NCI-H1048 (cell line): ENCODE measurements around the gene ZFHX2.

Source experiments
- DNase-seq: peaks from one replicate; lab custom pipeline; 2025; lab: John Stamatoyannopoulos, UW

Gene ZFHX2

GRCh38 chr14:23572836-23573235 lies 21.3 kb upstream of the ZFHX2 start:
- no peak for DNase-seq

- DNase-seq: no peak
Measured at GRCh38 chr14:23572524-23572828, 20.9 kb upstream of the ZFHX2 start.

GRCh38 chr14:23571701-23572523 lies 20.3 kb upstream of the ZFHX2 start:
- DNase-seq: no peak

GRCh38 chr14:23570806-23571483 lies 19.4 kb upstream of the ZFHX2 start:
- DNase-seq: no peak

- no peak for DNase-seq
Measured at GRCh38 chr14:23569443-23570151, 18.0 kb upstream of the ZFHX2 start.

- DNase-seq: no peak
Measured at GRCh38 chr14:23568600-23569331, 17.2 kb upstream of the ZFHX2 start.

GRCh38 chr14:23568021-23568599 lies 16.5 kb upstream of the ZFHX2 start:
- no peak for DNase-seq

GRCh38 chr14:23567186-23568020 lies 15.8 kb upstream of the ZFHX2 start, which contains the start of gene AP1G2:
TSS of gene AP1G2 (minus strand) at chr14:23567791. CDS start at chr14:23567314, 477 bp downstream.
- DNase-seq: peak; percentile 80

- DNase-seq: no peak
Measured at GRCh38 chr14:23566778-23567185, 15.2 kb upstream of the ZFHX2 start.

- no peak for DNase-seq
Measured at GRCh38 chr14:23566112-23566777, 14.7 kb upstream of the ZFHX2 start.

GRCh38 chr14:23565626-23566025 lies 14.1 kb upstream of the ZFHX2 start:
- no peak for DNase-seq

GRCh38 chr14:23564876-23565275 lies 13.3 kb upstream of the ZFHX2 start:
- no peak for DNase-seq

GRCh38 chr14:23564181-23564812 lies 12.7 kb upstream of the ZFHX2 start:
- no peak for DNase-seq

- DNase-seq: no peak
Measured at GRCh38 chr14:23563473-23564180, 12.1 kb upstream of the ZFHX2 start.

GRCh38 chr14:23562822-23563472 lies 11.4 kb upstream of the ZFHX2 start:
- no peak for DNase-seq

GRCh38 chr14:23561873-23562821 lies 10.6 kb upstream of the ZFHX2 start:
- DNase-seq: no peak

- no peak for DNase-seq
Measured at GRCh38 chr14:23561259-23561658, 9.7 kb upstream of the ZFHX2 start.
